ENCODE data around the gene FAT1. TPM values are rescaled to one million over a fixed set of nuclear protein-coding genes. Genes with fewer than 3 reads are reported as not detected.

FAT1 gene
- polyA plus RNA-seq, 1 donor from 2014 or later: 19.8 TPM

GRCh38 chr4:186710521-186711119, 13.0 kb downstream of the FAT1 start:
- H3K4me3 ChIP-seq (ENCODE audit: low read length): no peak overlapping the region
- peaks cover 48% of the 10 kb centered on the region for H3K79me2 ChIP-seq (replicated peaks; ENCODE audit: insufficient read depth, low read length)
- H3K9me2 ChIP-seq (ENCODE audit: insufficient read depth, low read length): no peaks in the 10 kb centered on the region
- no peaks in the 10 kb centered on the region for H3K27me3 ChIP-seq (ENCODE audit: insufficient read depth, low read depth, low read length)
- H3K27ac ChIP-seq (ENCODE audit: low read length): no peak overlapping the region
- H4K20me1 ChIP-seq (ENCODE audit: insufficient read depth): no peaks in the 10 kb centered on the region
- H3F3A ChIP-seq (ENCODE audit: insufficient read depth, low read length, poor library complexity, severe bottlenecking): no peaks in the 10 kb centered on the region
- H3K36me3 ChIP-seq (ENCODE audit: insufficient read depth, low read length): peaks cover 21% of the 10 kb centered on the region
- H3K9me3 ChIP-seq (ENCODE audit: low read length): peaks cover 2% of the 10 kb centered on the region
- no peak overlapping the region for H2AFZ ChIP-seq (ENCODE audit: low read depth, low read length)
- TF ChIP-seq SMC3 (conservative IDR thresholded peaks at IDR 0.05; ENCODE audit: poor library complexity): no peak
- TF ChIP-seq EP300 (conservative IDR thresholded peaks at IDR 0.05; ENCODE audit: poor library complexity, severe bottlenecking): no peak
- no peak for TF ChIP-seq EZH2 (IDR thresholded peaks at IDR 0.05; ENCODE audit: borderline replicate concordance, insufficient read depth, low read length, poor library complexity, severe bottlenecking)
- TF ChIP-seq TAF1 (IDR thresholded peaks at IDR 0.05; ENCODE audit: low read depth): no peak
- TF ChIP-seq REST (IDR thresholded peaks at IDR 0.05; ENCODE audit: borderline replicate concordance): no peak
- no peak for TF ChIP-seq RAD21 (conservative IDR thresholded peaks at IDR 0.05)
- no peak for TF ChIP-seq MXI1 (conservative IDR thresholded peaks at IDR 0.05; ENCODE audit: poor library complexity, severe bottlenecking)
- no peak overlapping the region for H3K4me2 ChIP-seq (ENCODE audit: low read length)
- no peak overlapping the region for H3K9ac ChIP-seq (ENCODE audit: low read length)

- H3K4me2 ChIP-seq (ENCODE audit: low read length): no peak overlapping the region
- peaks cover 40% of the 10 kb centered on the region for H3K79me2 ChIP-seq (replicated peaks; ENCODE audit: insufficient read depth, low read length)
- H3K4me3 ChIP-seq (ENCODE audit: low read length): no peak overlapping the region
- no peaks in the 10 kb centered on the region for H3F3A ChIP-seq (ENCODE audit: insufficient read depth, low read length, poor library complexity, severe bottlenecking)
- no peak overlapping the region for H3K27ac ChIP-seq (ENCODE audit: low read length)
- no peaks in the 10 kb centered on the region for H3K9me2 ChIP-seq (ENCODE audit: insufficient read depth, low read length)
- no peaks in the 10 kb centered on the region for H3K27me3 ChIP-seq (ENCODE audit: insufficient read depth, low read depth, low read length)
- peaks cover 2% of the 10 kb centered on the region for H3K9me3 ChIP-seq (ENCODE audit: low read length)
- no peak overlapping the region for H3K9ac ChIP-seq (ENCODE audit: low read length)
- no peak for TF ChIP-seq EP300 (conservative IDR thresholded peaks at IDR 0.05; ENCODE audit: poor library complexity, severe bottlenecking)
- TF ChIP-seq RAD21 (conservative IDR thresholded peaks at IDR 0.05): no peak
- TF ChIP-seq CTCF (IDR thresholded peaks at IDR 0.05; ENCODE audit: poor library complexity, severe bottlenecking): no peak
- TF ChIP-seq MXI1 (conservative IDR thresholded peaks at IDR 0.05; ENCODE audit: poor library complexity, severe bottlenecking): no peak
- no peak for TF ChIP-seq REST (IDR thresholded peaks at IDR 0.05; ENCODE audit: borderline replicate concordance)
- no peak for TF ChIP-seq TAF1 (IDR thresholded peaks at IDR 0.05; ENCODE audit: low read depth)
- TF ChIP-seq SMC3 (conservative IDR thresholded peaks at IDR 0.05; ENCODE audit: poor library complexity): no peak
- TF ChIP-seq EZH2 (IDR thresholded peaks at IDR 0.05; ENCODE audit: borderline replicate concordance, insufficient read depth, low read length, poor library complexity, severe bottlenecking): no peak
- TF ChIP-seq POLR2AphosphoS5 (IDR thresholded peaks at IDR 0.05): no peak
- no peak overlapping the region for H2AFZ ChIP-seq (ENCODE audit: low read depth, low read length)
- peaks cover 21% of the 10 kb centered on the region for H3K36me3 ChIP-seq (ENCODE audit: insufficient read depth, low read length)
- H4K20me1 ChIP-seq (ENCODE audit: insufficient read depth): no peaks in the 10 kb centered on the region
Measured at GRCh38 chr4:186709517-186709916, 14.1 kb downstream of the FAT1 start.

Measured in neural cell (in vitro differentiated cells).